Fibroblast of mammary gland (primary cell): ENCODE measurements around the gene SMOC2.
"Not testable (repeated sequence)": the region's sequence is repeated elsewhere in the genome, so short reads cannot be mapped to it uniquely, and the experiment has no call there.

Experiments used
- DNase-seq: peaks from one replicate; pipeline ENCODE4 v3.0.0-alpha.2; 2010; ENCODE audit warnings: low read depth
- H3K4me3 ChIP-seq: 2 replicates; pipeline ENCODE4 v1.5.1; 2011; ENCODE audit warnings: low read depth, mild to moderate bottlenecking, low read length, moderate library complexity; ENCODE audit not compliant: control insufficient read depth
- CTCF ChIP-seq: conservative IDR thresholded peaks from 2 replicates; pipeline ENCODE4 v1.5.1; 2011; ENCODE audit warnings: low read depth, low read length, inconsistent platforms; ENCODE audit not compliant: control insufficient read depth, insufficient read depth

The SMOC2 gene

GRCh38 chr6:168609914-168610490 lies 169.0 kb downstream of the SMOC2 start:
- DNase-seq, result no peak
- TF ChIP-seq CTCF, result no peak
- no peak overlapping the region for H3K4me3 ChIP-seq

DNA sequence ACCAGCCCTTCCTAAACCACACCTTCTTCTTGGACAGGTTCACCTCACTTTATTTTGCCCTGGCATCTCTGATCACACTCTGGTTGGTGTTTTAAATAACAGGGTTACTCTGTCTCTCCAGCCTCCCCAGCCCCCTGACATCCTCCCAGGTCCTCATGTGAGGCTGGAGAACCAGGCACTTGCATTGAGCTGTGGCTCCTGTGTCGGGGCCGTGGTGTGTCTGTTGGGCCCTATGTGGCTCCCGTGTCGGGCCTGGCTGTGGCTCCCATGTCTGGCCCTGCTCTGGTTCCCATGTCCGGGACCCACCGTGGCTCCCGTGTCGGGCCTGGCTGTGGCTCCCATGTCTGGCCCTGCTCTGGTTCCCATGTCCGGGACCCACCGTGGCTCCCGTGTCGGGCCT lies 170.0 kb downstream of the SMOC2 start:
- not testable (repeated sequence) for H3K4me3 ChIP-seq, DNase-seq

DNA sequence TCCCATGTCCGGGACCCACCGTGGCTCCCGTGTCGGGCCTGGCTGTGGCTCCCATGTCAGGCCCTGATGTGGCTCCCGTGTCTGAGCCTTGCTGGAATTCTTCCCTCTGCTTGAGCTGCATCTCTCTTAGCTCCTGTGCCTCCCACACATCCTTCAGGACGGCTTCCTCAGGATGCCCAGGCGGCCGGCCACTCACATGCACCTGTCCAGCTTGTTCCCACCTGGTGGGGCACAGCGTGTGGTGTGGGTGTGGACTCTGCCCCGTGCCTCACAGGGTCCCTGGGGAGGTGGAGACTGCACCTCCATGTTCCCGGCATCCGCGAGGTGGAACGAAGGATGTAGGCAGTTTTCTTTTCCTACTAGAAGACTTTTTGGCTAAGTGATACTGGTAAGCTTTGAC lies 170.7 kb downstream of the SMOC2 start:
- TF ChIP-seq CTCF, result no peak
- no peak for DNase-seq
- H3K4me3 ChIP-seq, result no peak overlapping the region

- DNase-seq, result no peak
- TF ChIP-seq CTCF, result no peak
- no peak overlapping the region for H3K4me3 ChIP-seq
These were observed 171.6 kb downstream of the SMOC2 start for GRCh38 chr6:168612586-168612985.

- DNase-seq, result no peak
- no peak for TF ChIP-seq CTCF
- no peak overlapping the region for H3K4me3 ChIP-seq
These were observed 174.9 kb downstream of the SMOC2 start for GRCh38 chr6:168615837-168616236.

DNA sequence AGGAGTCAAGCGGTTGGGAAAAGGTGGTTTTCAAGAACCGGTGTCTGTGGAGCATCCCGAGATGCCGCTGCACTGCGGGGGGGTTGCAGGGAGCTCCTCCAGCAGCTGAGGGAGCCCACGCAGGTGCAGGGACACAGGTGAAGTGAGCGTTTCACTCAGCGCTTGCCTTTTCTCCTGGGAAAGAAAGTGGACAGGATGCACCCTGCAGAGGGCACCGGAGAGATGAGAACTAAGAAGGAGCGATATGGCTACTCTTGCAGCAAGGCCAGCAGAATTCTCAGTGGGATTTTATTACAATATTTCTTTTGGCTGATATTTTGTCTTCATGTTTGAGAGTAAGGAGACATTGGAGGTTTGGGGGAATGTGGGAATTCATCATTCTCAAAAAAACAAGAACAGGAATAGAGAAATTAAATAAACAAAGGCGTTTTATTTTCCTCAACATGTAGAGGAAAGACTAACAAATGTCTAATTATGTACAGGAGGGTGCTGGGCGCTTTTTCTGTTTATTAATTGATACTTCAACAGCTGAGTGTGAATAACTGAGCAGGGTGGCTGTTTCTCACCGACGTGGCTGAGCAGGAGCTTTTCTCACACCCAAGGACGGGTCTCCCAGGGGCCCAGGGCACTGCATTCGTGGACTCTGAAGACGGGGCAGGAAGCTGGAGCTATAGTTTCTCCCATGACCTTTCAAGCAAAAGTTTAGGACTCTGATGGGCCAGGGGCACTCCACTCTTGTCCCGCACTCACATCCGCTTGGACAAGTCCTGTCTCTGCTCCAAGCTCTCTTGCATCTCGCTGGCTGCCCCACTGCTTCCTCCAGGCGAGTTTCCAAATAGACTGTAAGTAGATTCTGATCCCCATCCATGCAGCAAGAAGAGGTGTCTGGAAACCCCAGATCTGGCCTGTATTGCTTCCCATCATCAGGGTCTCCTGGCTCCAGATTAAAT lies 176.1 kb downstream of the SMOC2 start:
- DNase-seq, result no peak
- no peak for TF ChIP-seq CTCF
- no peak overlapping the region for H3K4me3 ChIP-seq

DNA sequence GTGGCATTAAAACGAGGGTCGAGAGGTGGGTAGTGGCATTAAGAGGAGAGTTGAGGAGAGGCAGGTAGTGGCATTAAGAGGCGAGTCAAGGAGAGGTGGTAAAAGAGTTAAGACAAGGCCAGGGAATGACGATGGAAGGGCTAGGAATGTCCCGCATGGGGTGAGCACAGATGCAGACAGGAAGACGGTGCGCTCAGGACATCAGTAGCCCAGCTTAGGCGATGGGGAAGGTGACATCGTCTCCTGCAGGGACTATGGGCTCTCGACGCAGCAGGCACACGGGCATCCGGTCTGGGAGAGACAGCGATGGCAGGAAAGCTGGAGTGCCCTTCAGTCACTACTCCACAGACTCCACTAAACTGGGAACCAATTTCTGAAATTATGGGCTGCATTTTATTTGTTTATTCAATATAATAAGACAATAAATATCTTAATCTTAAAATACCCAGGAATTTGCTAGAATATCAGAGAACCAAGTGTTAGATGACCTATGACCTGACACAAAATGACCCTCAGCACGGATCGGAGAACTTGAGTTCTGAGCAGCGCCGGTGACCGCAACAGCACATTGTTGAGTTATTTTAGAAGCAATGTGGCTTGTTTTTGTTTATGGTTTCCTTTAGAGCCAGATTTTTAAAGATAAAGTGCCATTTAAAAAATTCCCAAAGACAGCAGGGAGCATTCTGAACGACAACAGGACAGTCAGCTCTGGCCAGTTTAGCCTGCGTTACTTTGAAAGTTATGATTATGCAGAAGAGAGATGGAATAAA lies 177.7 kb downstream of the SMOC2 start:
- DNase-seq, result no peak
- no peak for TF ChIP-seq CTCF

More for the DNA sequence above, 177.7 kb downstream of the SMOC2 start:
- H3K4me3 ChIP-seq, result no peak overlapping the region
